H1 (cell line): Measurements from ENCODE around the gene SLX9. TPM values are rescaled to one million over a fixed set of nuclear protein-coding genes. Genes with fewer than 3 reads are reported as not detected.

Source experiments
- polyA plus RNA-seq, 7 experiments: library from polyadenylated mRNA; depleted of rRNA in 3 of 7; stranded (reverse) in 5 of 7; unstranded in 2 of 7; fragments of >200 nt in 5 of 7; fragments of 200-250 nt in 2 of 7; gene quantifications; 1 replicate in 5 of 7; 2 replicates in 1 of 7; 4 replicates in 1 of 7; pipeline versions ENCODE4 v1.2.1 to v1.2.3, GENCODE V29; 2011 to 2013; ENCODE audit warnings: missing spikeins in 2 of 7, mixed read lengths in 2 of 7
- total RNA-seq: library from RNA; stranded (reverse); fragmentation: NEBNext Ultra II Directional; extraction: Animal tissue kit (Norgen Biotek cat#: 25700); gene quantifications from 2 replicates; pipeline ENCODE4 v1.2.1, GENCODE V29; 2021
- TF ChIP-seq, protein P1 (sequence below): fragments of 300-600 bp; sonication (generic); IDR thresholded peaks from 2 replicates; pipeline ENCODE4 v1.7.1; 2012; ENCODE audit warnings: low read length, moderate library complexity, mild to moderate bottlenecking, inconsistent platforms; ENCODE audit not compliant: insufficient replicate concordance

The SLX9 gene
- total and polyA plus RNA-seq, 2 of the 8 experiments (the other 6 are each of a cell fraction or from before 2014, with no cell fraction given): 17.7 to 57.3 TPM

DNA sequence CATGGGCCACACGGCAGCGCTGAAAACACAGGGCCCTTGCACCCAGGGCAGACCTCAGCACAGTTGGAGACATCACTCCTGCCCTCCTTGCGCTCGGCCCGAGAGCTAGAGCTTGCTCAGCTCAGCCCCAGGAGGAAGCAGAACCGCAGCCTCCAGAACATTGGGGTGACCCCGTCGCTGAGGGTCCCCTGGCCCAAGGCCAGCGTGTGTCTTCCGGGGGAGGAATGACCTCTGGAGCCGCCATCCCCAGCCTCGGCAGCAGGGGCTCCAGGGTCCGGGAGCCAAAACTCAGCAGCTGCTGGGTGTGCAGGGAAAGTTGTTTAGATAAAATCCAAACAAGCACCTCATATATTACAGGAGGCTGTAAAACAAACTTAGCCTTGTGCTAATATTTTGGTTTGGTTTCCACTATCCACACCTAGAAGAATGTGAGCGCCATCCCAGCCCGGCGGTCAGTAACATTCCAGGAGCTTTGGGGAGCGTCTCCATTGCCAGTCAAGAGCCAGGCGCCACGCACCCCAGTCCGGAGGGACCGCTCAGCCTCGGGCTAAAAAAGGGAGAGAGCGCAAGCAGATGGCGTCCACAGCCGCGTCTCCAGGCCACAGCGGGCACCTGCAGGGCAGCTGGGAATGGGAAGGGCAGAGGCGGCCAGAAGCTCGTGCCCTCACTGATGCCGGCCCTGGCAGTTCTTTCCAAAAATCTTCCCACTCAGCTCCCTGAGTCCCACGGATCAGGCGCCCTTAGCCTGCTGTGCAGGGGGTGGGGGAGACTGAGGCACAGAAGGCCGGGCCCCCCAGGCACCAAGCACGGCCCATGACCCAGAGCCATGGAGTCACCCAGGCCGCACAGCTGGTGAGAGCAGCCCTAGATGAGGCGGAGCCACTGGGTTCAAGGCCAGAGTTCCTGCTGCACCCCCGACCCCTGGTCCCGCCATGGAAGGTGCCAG lies 52.0 kb downstream of the SLX9 start (continued):
- TF ChIP-seq, protein P1, sequence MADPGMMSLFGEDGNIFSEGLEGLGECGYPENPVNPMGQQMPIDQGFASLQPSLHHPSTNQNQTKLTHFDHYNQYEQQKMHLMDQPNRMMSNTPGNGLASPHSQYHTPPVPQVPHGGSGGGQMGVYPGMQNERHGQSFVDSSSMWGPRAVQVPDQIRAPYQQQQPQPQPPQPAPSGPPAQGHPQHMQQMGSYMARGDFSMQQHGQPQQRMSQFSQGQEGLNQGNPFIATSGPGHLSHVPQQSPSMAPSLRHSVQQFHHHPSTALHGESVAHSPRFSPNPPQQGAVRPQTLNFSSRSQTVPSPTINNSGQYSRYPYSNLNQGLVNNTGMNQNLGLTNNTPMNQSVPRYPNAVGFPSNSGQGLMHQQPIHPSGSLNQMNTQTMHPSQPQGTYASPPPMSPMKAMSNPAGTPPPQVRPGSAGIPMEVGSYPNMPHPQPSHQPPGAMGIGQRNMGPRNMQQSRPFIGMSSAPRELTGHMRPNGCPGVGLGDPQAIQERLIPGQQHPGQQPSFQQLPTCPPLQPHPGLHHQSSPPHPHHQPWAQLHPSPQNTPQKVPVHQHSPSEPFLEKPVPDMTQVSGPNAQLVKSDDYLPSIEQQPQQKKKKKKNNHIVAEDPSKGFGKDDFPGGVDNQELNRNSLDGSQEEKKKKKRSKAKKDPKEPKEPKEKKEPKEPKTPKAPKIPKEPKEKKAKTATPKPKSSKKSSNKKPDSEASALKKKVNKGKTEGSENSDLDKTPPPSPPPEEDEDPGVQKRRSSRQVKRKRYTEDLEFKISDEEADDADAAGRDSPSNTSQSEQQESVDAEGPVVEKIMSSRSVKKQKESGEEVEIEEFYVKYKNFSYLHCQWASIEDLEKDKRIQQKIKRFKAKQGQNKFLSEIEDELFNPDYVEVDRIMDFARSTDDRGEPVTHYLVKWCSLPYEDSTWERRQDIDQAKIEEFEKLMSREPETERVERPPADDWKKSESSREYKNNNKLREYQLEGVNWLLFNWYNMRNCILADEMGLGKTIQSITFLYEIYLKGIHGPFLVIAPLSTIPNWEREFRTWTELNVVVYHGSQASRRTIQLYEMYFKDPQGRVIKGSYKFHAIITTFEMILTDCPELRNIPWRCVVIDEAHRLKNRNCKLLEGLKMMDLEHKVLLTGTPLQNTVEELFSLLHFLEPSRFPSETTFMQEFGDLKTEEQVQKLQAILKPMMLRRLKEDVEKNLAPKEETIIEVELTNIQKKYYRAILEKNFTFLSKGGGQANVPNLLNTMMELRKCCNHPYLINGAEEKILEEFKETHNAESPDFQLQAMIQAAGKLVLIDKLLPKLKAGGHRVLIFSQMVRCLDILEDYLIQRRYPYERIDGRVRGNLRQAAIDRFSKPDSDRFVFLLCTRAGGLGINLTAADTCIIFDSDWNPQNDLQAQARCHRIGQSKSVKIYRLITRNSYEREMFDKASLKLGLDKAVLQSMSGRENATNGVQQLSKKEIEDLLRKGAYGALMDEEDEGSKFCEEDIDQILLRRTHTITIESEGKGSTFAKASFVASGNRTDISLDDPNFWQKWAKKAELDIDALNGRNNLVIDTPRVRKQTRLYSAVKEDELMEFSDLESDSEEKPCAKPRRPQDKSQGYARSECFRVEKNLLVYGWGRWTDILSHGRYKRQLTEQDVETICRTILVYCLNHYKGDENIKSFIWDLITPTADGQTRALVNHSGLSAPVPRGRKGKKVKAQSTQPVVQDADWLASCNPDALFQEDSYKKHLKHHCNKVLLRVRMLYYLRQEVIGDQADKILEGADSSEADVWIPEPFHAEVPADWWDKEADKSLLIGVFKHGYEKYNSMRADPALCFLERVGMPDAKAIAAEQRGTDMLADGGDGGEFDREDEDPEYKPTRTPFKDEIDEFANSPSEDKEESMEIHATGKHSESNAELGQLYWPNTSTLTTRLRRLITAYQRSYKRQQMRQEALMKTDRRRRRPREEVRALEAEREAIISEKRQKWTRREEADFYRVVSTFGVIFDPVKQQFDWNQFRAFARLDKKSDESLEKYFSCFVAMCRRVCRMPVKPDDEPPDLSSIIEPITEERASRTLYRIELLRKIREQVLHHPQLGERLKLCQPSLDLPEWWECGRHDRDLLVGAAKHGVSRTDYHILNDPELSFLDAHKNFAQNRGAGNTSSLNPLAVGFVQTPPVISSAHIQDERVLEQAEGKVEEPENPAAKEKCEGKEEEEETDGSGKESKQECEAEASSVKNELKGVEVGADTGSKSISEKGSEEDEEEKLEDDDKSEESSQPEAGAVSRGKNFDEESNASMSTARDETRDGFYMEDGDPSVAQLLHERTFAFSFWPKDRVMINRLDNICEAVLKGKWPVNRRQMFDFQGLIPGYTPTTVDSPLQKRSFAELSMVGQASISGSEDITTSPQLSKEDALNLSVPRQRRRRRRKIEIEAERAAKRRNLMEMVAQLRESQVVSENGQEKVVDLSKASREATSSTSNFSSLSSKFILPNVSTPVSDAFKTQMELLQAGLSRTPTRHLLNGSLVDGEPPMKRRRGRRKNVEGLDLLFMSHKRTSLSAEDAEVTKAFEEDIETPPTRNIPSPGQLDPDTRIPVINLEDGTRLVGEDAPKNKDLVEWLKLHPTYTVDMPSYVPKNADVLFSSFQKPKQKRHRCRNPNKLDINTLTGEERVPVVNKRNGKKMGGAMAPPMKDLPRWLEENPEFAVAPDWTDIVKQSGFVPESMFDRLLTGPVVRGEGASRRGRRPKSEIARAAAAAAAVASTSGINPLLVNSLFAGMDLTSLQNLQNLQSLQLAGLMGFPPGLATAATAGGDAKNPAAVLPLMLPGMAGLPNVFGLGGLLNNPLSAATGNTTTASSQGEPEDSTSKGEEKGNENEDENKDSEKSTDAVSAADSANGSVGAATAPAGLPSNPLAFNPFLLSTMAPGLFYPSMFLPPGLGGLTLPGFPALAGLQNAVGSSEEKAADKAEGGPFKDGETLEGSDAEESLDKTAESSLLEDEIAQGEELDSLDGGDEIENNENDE: no peak
